ENCODE measurements around the gene MYL7. TPM values are rescaled to one million over a fixed set of nuclear protein-coding genes. Genes with fewer than 3 reads are reported as not detected.

The MYL7 gene
- total and polyA plus RNA-seq, 9 donors = 0.70 to 13.0 (median 6.8) TPM

GRCh38 chr7:44104860-44105771 lies 36.0 kb downstream of the MYL7 start:
- WGBS (ENCODE audit: insufficient coverage) = 11% methylated on average over 18 of the region's 28 CpGs
- Histone ChIP-seq H3K27me3 (ENCODE audit: control insufficient read depth, insufficient read depth, low read length) (peaks cover 5% of the 10 kb centered on the region), H3K36me3 (ENCODE audit: control insufficient read depth, insufficient read depth, low read length) (peaks cover 25% of the 10 kb centered on the region), H3K27ac (ENCODE audit: low read length) (peak overlapping the region; percentile 53), H3K9me3 (replicated peaks; ENCODE audit: control insufficient read depth, low read depth, low read length) (no peaks in the 10 kb centered on the region), H3K4me1 (ENCODE audit: control insufficient read depth, insufficient read depth, low read length) (peaks cover 42% of the 10 kb centered on the region), H3K4me3 (ENCODE audit: low read length) (peak overlapping the region; percentile 65)
- DNase-seq = peak; percentile 63

GRCh38 chr7:44103923-44104859 lies 36.9 kb downstream of the MYL7 start, which contains the start of gene AEBP1:
AEBP1 (plus strand) TSS chr7:44104345; CDS start chr7:44104666, 321 bp downstream.
- H3K27ac ChIP-seq (ENCODE audit: low read length) = peak within 1 kb of the TSS; percentile 62
- WGBS (ENCODE audit: insufficient coverage) = under 1% methylated on average over 53 of the region's 87 CpGs
- peaks cover 5% of the 10 kb centered on the region for H3K27me3 ChIP-seq (ENCODE audit: control insufficient read depth, insufficient read depth, low read length)
- no peaks in the 10 kb centered on the region for H3K9me3 ChIP-seq (replicated peaks; ENCODE audit: control insufficient read depth, low read depth, low read length)
- peaks cover 16% of the 10 kb centered on the region for H3K36me3 ChIP-seq (ENCODE audit: control insufficient read depth, insufficient read depth, low read length)
- DNase-seq = peak; percentile 83
- peak within 1 kb of the TSS; percentile 65 for H3K4me3 ChIP-seq (ENCODE audit: low read length)
- peaks cover 46% of the 10 kb centered on the region for H3K4me1 ChIP-seq (ENCODE audit: control insufficient read depth, insufficient read depth, low read length)

GRCh38 chr7:44103566-44103922 lies 37.6 kb downstream of the MYL7 start:
- 31% methylated on average over 6 of the region's 8 CpGs for WGBS (ENCODE audit: insufficient coverage)
- Histone ChIP-seq H3K27me3 (ENCODE audit: control insufficient read depth, insufficient read depth, low read length) (peaks cover 5% of the 10 kb centered on the region), H3K4me1 (ENCODE audit: control insufficient read depth, insufficient read depth, low read length) (peaks cover 46% of the 10 kb centered on the region), H3K27ac (ENCODE audit: low read length) (peak overlapping the region; percentile 62), H3K4me3 (ENCODE audit: low read length) (peak overlapping the region; percentile 35), H3K9me3 (replicated peaks; ENCODE audit: control insufficient read depth, low read depth, low read length) (no peaks in the 10 kb centered on the region), H3K36me3 (ENCODE audit: control insufficient read depth, insufficient read depth, low read length) (peaks cover 11% of the 10 kb centered on the region)
- no peak for DNase-seq

- H3K4me3 ChIP-seq (ENCODE audit: low read length) = no peak overlapping the region
- no peak for DNase-seq
- H3K9me3 ChIP-seq (replicated peaks; ENCODE audit: control insufficient read depth, low read depth, low read length) = no peaks in the 10 kb centered on the region
- H3K27me3 ChIP-seq (ENCODE audit: control insufficient read depth, insufficient read depth, low read length) = peaks cover 5% of the 10 kb centered on the region
- 59% methylated on average over 7 of the region's 8 CpGs for WGBS (ENCODE audit: insufficient coverage)
- H3K36me3 ChIP-seq (ENCODE audit: control insufficient read depth, insufficient read depth, low read length) = peaks cover 7% of the 10 kb centered on the region
- peaks cover 46% of the 10 kb centered on the region for H3K4me1 ChIP-seq (ENCODE audit: control insufficient read depth, insufficient read depth, low read length)
- no peak overlapping the region for H3K27ac ChIP-seq (ENCODE audit: low read length)
Observed at GRCh38 chr7:44102846-44103565, 38.1 kb downstream of the MYL7 start.

GRCh38 chr7:44101966-44102845 lies 38.9 kb downstream of the MYL7 start:
- Histone ChIP-seq H3K9me3 (replicated peaks; ENCODE audit: control insufficient read depth, low read depth, low read length) (no peaks in the 10 kb centered on the region), H3K27me3 (ENCODE audit: control insufficient read depth, insufficient read depth, low read length) (peaks cover 5% of the 10 kb centered on the region), H3K27ac (ENCODE audit: low read length) (peak overlapping the region; percentile 29), H3K36me3 (ENCODE audit: control insufficient read depth, insufficient read depth, low read length) (peaks cover 5% of the 10 kb centered on the region), H3K4me3 (ENCODE audit: low read length) (no peak overlapping the region), H3K4me1 (ENCODE audit: control insufficient read depth, insufficient read depth, low read length) (peaks cover 51% of the 10 kb centered on the region)
- 74% methylated on average over 11 of the region's 14 CpGs for WGBS (ENCODE audit: insufficient coverage)
- DNase-seq = no peak

- H3K9me3 ChIP-seq (replicated peaks; ENCODE audit: control insufficient read depth, low read depth, low read length) = no peaks in the 10 kb centered on the region
- DNase-seq = no peak
- H3K27ac ChIP-seq (ENCODE audit: low read length) = peak overlapping the region; percentile 89
- H3K4me3 ChIP-seq (ENCODE audit: low read length) = no peak overlapping the region
- peaks cover 53% of the 10 kb centered on the region for H3K4me1 ChIP-seq (ENCODE audit: control insufficient read depth, insufficient read depth, low read length)
- H3K36me3 ChIP-seq (ENCODE audit: control insufficient read depth, insufficient read depth, low read length) = no peaks in the 10 kb centered on the region
- peaks cover 5% of the 10 kb centered on the region for H3K27me3 ChIP-seq (ENCODE audit: control insufficient read depth, insufficient read depth, low read length)
- 50% methylated on average over 1 of the region's 3 CpGs for WGBS (ENCODE audit: insufficient coverage)
Observed at GRCh38 chr7:44101303-44101965, 39.7 kb downstream of the MYL7 start.

GRCh38 chr7:44100458-44101302 lies 40.5 kb downstream of the MYL7 start:
- DNase-seq = peak; percentile 85

GRCh38 chr7:44099669-44100068 lies 41.5 kb downstream of the MYL7 start:
- H3K9me3 ChIP-seq (replicated peaks; ENCODE audit: control insufficient read depth, low read depth, low read length) = no peaks in the 10 kb centered on the region
- no peak for DNase-seq
- H3K4me3 ChIP-seq (ENCODE audit: low read length) = no peak overlapping the region
- peak overlapping the region; percentile 57 for H3K27ac ChIP-seq (ENCODE audit: low read length)
- peaks cover 40% of the 10 kb centered on the region for H3K4me1 ChIP-seq (ENCODE audit: control insufficient read depth, insufficient read depth, low read length)
- no peaks in the 10 kb centered on the region for H3K36me3 ChIP-seq (ENCODE audit: control insufficient read depth, insufficient read depth, low read length)
- peaks cover 5% of the 10 kb centered on the region for H3K27me3 ChIP-seq (ENCODE audit: control insufficient read depth, insufficient read depth, low read length)
- 0% methylated on average over 2 of the region's 4 CpGs for WGBS (ENCODE audit: insufficient coverage)

More at GRCh38 chr7:44100458-44101302, 40.5 kb downstream of the MYL7 start:
- 44% methylated on average over 5 of the region's 10 CpGs for WGBS (ENCODE audit: insufficient coverage)
- H3K9me3 ChIP-seq (replicated peaks; ENCODE audit: control insufficient read depth, low read depth, low read length) = no peaks in the 10 kb centered on the region
- H3K27me3 ChIP-seq (ENCODE audit: control insufficient read depth, insufficient read depth, low read length) = peaks cover 5% of the 10 kb centered on the region
- H3K4me3 ChIP-seq (ENCODE audit: low read length) = no peak overlapping the region
- peak overlapping the region; percentile 89 for H3K27ac ChIP-seq (ENCODE audit: low read length)
- H3K36me3 ChIP-seq (ENCODE audit: control insufficient read depth, insufficient read depth, low read length) = no peaks in the 10 kb centered on the region
- peaks cover 48% of the 10 kb centered on the region for H3K4me1 ChIP-seq (ENCODE audit: control insufficient read depth, insufficient read depth, low read length)

Data from muscle of leg (tissue), 11 donors.